HEK293T (cell line): ENCODE data around the gene NOC2L.

Source experiments
- CTCF ChIA-PET: fragments of 350-600 bp; formaldehyde crosslinking; extraction: SDS; loops from one replicate; lab custom pipeline; 2021; ENCODE audit warnings: antibody characterized with exemption, inconsistent platforms; lab: Yijun Ruan, JAX
- POLR2A ChIA-PET: fragments of 350-600 bp; formaldehyde crosslinking; extraction: SDS; loops from one replicate; lab custom pipeline; 2020; ENCODE audit warnings: antibody characterized with exemption, inconsistent platforms; lab: Yijun Ruan, JAX
- DNase-seq: peaks from one replicate; pipeline ENCODE4 v3.0.0; 2012; ENCODE audit warnings: mixed read lengths; ENCODE audit errors: extremely low spot score
- ARNT ChIP-seq: fragments of 450-650 bp; IDR thresholded peaks from 2 replicates; pipeline ENCODE4 v1.6.1; 2017; ENCODE audit warnings: mild to moderate bottlenecking
- BHLHE40 ChIP-seq: fragments of 450-650 bp; IDR thresholded peaks from 2 replicates; pipeline ENCODE4 v1.6.1; 2016; ENCODE audit warnings: mild to moderate bottlenecking, moderate library complexity, borderline replicate concordance
- CTBP1 ChIP-seq: fragments of 450-650 bp; IDR thresholded peaks from 2 replicates; pipeline ENCODE4 v1.6.1; 2016; ENCODE audit warnings: borderline replicate concordance
- ELF4 ChIP-seq: fragments of 450-650 bp; IDR thresholded peaks from 2 replicates; pipeline ENCODE4 v1.6.1; 2017; ENCODE audit warnings: antibody characterized with exemption
- FOXA1 ChIP-seq: fragments of 450-650 bp; IDR thresholded peaks from 2 replicates; pipeline ENCODE4 v1.6.1; 2016; ENCODE audit warnings: mild to moderate bottlenecking
- FOXK2 ChIP-seq: fragments of 450-650 bp; IDR thresholded peaks from 2 replicates; pipeline ENCODE4 v1.6.1; 2016; ENCODE audit warnings: mild to moderate bottlenecking
- FOXM1 ChIP-seq: fragments of 450-650 bp; IDR thresholded peaks from 2 replicates; pipeline ENCODE4 v1.6.1; 2017; ENCODE audit warnings: mild to moderate bottlenecking, borderline replicate concordance
- HDGF ChIP-seq: fragments of 450-650 bp; IDR thresholded peaks from 2 replicates; pipeline ENCODE4 v1.6.1; 2017; ENCODE audit warnings: antibody characterized with exemption, borderline replicate concordance
- L3MBTL2 ChIP-seq: fragments of 450-650 bp; conservative IDR thresholded peaks from 2 replicates; pipeline ENCODE4 v1.6.1; 2016; ENCODE audit warnings: mild to moderate bottlenecking
- LEF1 ChIP-seq: fragments of 450-650 bp; IDR thresholded peaks from 2 replicates; pipeline ENCODE4 v1.6.1; 2017; ENCODE audit warnings: mild to moderate bottlenecking, borderline replicate concordance
- NFRKB ChIP-seq: fragments of 450-650 bp; IDR thresholded peaks from 2 replicates; pipeline ENCODE4 v1.6.1; 2016; ENCODE audit warnings: mild to moderate bottlenecking, moderate library complexity
- SP1 ChIP-seq: fragments of 450-650 bp; IDR thresholded peaks from 2 replicates; pipeline ENCODE4 v1.6.1; 2017
- SUZ12 ChIP-seq: fragments of 450-650 bp; IDR thresholded peaks from 2 replicates; pipeline ENCODE4 v1.6.1; 2016; ENCODE audit warnings: mild to moderate bottlenecking
- TARDBP ChIP-seq: fragments of 450-650 bp; IDR thresholded peaks from 2 replicates; pipeline ENCODE4 v1.6.1; 2016
- ZNF384 ChIP-seq: fragments of 450-650 bp; IDR thresholded peaks from 2 replicates; pipeline ENCODE4 v1.6.1; 2016
- TF ChIP-seq, protein P1 (sequence below): fragments of 450-650 bp; IDR thresholded peaks from 2 replicates; pipeline ENCODE4 v1.6.1; 2016

Gene NOC2L

GRCh38 chr1:958823-959730, at the start of gene NOC2L:
NOC2L (minus strand) TSS chr1:959256; CDS start chr1:959240, 16 bp downstream.
- POLR2A ChIA-PET = interaction anchor here (0.8 to 1.8 kb wide), 6 partner anchors 13 to 39 kb away, joined by 3 to 7 read pairs (median 4); no protein-coding TSS in a partner anchor
- peak; percentile 91 for DNase-seq
- TF ChIP-seq L3MBTL2 (peak; percentile 52), ELF4 (peak; percentile 50; the same call in 1 of the 2 replicates), ARNT (no peak), LEF1 (no peak)
- CTCF ChIA-PET = no interaction called here

GRCh38 chr1:1006305-1007159, 47.5 kb upstream of the NOC2L start:
- TF ChIP-seq FOXK2 = no peak
- TF ChIP-seq NFRKB = no peak
- no peak for TF ChIP-seq SUZ12
- no peak for TF ChIP-seq CTBP1
- no peak for TF ChIP-seq L3MBTL2
- TF ChIP-seq HDGF = no peak
- no peak for TF ChIP-seq LEF1
- TF ChIP-seq TARDBP = no peak
- no peak for TF ChIP-seq FOXM1
- TF ChIP-seq SP1 = no peak
- no peak for TF ChIP-seq ZNF384
- no peak for TF ChIP-seq BHLHE40
- TF ChIP-seq ELF4 = no peak
- TF ChIP-seq, protein P1, sequence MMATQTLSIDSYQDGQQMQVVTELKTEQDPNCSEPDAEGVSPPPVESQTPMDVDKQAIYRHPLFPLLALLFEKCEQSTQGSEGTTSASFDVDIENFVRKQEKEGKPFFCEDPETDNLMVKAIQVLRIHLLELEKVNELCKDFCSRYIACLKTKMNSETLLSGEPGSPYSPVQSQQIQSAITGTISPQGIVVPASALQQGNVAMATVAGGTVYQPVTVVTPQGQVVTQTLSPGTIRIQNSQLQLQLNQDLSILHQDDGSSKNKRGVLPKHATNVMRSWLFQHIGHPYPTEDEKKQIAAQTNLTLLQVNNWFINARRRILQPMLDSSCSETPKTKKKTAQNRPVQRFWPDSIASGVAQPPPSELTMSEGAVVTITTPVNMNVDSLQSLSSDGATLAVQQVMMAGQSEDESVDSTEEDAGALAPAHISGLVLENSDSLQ = no peak
- no peak for TF ChIP-seq FOXA1
- no peak for TF ChIP-seq ARNT
- no peak for DNase-seq
- ChIA-PET CTCF (no interaction called here), POLR2A (interaction anchor here (1.0 kb wide), 1 partner anchor 13 kb away, joined by 4 read pairs; the partner anchor contains the start of gene AGRN)

- no peak for DNase-seq
- POLR2A ChIA-PET = no interaction called here
- TF ChIP-seq FOXA1 (no peak), ZNF384 (no peak)
- CTCF ChIA-PET = no interaction called here
These were observed 46.8 kb upstream of the NOC2L start for GRCh38 chr1:1005774-1006304.

DNA sequence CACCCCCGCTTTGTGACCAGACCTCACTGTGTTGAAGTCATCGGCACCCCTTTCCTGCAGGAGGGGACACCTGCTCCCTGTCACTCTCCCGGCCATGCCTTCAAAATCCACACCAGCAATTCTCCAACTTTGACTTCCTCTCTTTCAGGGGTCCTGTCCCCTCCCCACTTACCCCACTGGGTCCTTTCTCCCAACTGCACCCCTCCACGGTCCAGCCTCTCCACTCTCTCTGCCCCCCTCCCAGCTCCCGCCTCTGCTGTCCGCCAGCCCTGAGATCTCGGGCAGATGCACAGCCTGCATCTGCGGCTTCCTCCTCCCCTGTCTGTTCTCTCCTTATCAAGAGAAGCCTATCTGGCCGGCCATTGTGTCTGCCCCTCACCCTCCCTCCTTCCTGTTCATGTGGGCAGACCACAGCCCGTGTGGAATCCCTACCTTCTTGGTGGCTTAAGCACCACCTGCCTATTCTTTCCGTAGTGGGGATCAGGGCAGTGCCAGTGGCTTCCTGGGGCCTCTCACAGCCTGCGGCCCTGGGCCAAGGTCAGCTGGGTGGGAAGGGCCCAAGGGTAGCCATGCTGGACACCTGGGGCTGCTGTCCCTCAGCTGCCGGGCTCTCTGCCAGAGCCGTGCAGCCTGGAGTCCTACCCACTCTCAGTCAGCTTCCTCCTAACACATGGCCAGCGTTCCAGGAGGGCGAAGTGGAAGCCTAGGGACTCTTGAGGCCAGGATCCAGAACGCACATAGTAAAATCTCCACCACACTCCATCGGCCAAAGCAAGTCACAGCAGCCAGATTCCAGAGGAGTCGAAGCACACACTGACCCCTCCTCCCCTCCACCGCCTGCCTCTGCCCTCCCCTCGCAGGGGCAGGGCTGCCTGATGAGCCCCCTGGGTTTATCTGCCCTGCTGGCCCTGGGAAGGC, 46.0 kb upstream of the NOC2L start:
- CTCF ChIA-PET = no interaction called here
- DNase-seq = no peak
- no peak for TF ChIP-seq FOXM1
- no peak for TF ChIP-seq SP1
- no peak for TF ChIP-seq BHLHE40
- no peak for TF ChIP-seq NFRKB
- TF ChIP-seq FOXK2 = no peak
- TF ChIP-seq CTBP1 = no peak
- no peak for TF ChIP-seq ZNF384
- no peak for TF ChIP-seq L3MBTL2
- no peak for TF ChIP-seq TARDBP
- no peak for TF ChIP-seq HDGF
- no peak for TF ChIP-seq ELF4
- no peak for TF ChIP-seq LEF1
- no peak for TF ChIP-seq SUZ12
- no peak for TF ChIP-seq ARNT
- TF ChIP-seq, protein P1 = no peak
- TF ChIP-seq FOXA1 = no peak
- POLR2A ChIA-PET = no interaction called here

DNA sequence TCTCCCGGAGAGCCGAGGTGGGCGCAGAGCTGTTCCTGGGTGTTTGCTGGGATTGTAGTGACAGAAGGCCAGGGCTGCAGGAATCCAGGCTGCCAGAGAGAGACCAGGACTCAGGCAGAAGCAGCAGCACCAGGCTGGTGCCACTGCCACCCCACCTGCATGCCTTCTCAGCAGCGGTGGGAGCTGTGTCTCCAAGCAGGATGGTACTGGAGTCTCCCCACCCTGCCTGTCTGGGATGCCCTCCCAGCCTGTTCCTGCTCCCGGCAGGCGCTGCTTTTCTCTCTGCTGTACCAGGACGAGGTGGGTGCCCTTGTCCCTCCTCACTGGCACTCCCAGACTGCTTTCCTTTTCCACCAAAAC, 45.3 kb upstream of the NOC2L start:
- DNase-seq = no peak
- ChIA-PET CTCF (no interaction called here), POLR2A (no interaction called here)
- TF ChIP-seq, protein P1 = no peak
- TF ChIP-seq HDGF (no peak), TARDBP (no peak), NFRKB (no peak), CTBP1 (no peak), ELF4 (no peak), FOXA1 (no peak), SP1 (no peak), LEF1 (no peak)
